GM18909 (cell line): ENCODE measurements around the gene RGS7BP.

Experiments
- ATAC-seq: cut with Tn5 transposase; IDR thresholded peaks from one replicate; pipeline ENCODE4 v1.9.1; 2021; ENCODE audit warnings: mild to moderate bottlenecking; ENCODE audit not compliant: unreplicated experiment, poor library complexity

The RGS7BP gene

GRCh38 chr5:64505769-64506566, at the start of gene RGS7BP:
TSS of gene RGS7BP (plus strand) at chr5:64506015. CDS start at chr5:64506625, 610 bp downstream.
- ATAC-seq, result peak; percentile 57

GRCh38 chr5:64457846-64458245, 48.0 kb upstream of the RGS7BP start:
- ATAC-seq, result no peak

- no peak for ATAC-seq
Observed at GRCh38 chr5:64458948-64459347, 46.9 kb upstream of the RGS7BP start.

DNA sequence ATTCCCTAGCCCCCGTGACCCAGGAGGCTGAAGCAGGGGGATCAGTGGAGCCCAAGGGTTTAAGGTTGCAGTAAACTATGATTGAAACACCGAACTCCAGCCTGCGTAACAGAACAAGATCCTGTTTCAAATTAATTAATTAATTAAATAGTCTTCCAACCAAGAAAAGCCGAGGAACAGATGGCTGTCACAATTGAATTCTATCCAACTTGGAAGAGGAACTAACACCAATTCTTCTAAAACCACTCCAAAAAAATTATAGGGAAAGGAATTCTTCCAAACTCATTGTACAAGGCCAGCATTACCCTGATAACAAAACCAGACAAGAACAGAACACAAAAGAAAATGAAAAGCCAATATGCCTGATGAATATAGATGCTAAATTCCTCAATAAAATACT, 43.4 kb upstream of the RGS7BP start:
- ATAC-seq, result no peak

DNA sequence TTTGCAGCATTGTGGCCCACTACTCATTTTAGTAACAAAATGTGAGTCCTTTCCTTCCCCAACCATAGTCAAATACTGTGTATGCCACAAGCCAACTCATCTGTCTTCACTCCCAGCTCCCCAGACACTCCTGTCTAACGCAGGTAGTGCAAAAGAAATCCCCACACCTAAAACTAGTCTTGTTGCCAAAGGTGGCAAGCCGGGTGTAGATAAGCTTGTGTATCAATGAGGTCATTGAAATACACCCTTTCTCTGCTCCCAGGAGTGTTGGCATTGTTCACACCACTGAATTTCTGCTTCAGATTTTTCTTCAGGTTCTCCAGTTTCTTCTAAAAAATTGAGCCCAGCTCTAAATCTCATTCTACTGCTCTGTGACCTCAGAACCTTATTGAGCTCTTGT, 19.7 kb upstream of the RGS7BP start:
- ATAC-seq, result no peak

GRCh38 chr5:64487283-64487682, 18.5 kb upstream of the RGS7BP start:
- no peak for ATAC-seq

GRCh38 chr5:64489857-64490256, 16.0 kb upstream of the RGS7BP start:
- no peak for ATAC-seq

DNA sequence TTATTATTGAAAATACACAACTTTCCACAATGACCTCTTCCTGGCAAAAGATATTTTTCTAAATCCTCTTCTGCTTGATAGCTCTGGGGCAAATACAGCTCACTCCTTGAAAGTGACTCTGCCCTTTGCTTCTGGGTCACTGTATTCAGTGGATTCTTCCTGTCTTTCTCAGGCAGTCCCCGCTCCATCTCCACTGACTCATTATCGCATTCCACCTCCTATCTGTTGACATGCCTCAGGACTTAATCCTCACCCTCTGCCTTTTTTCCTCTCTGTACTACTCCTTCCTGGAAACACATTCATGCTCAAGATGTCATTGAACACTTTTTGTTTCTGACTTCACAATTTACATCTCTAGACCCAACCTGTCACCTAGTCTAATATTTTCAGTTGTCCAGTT, 8.4 kb upstream of the RGS7BP start:
- ATAC-seq, result no peak

GRCh38 chr5:64502196-64502595, 3.6 kb upstream of the RGS7BP start:
- ATAC-seq, result no peak

DNA sequence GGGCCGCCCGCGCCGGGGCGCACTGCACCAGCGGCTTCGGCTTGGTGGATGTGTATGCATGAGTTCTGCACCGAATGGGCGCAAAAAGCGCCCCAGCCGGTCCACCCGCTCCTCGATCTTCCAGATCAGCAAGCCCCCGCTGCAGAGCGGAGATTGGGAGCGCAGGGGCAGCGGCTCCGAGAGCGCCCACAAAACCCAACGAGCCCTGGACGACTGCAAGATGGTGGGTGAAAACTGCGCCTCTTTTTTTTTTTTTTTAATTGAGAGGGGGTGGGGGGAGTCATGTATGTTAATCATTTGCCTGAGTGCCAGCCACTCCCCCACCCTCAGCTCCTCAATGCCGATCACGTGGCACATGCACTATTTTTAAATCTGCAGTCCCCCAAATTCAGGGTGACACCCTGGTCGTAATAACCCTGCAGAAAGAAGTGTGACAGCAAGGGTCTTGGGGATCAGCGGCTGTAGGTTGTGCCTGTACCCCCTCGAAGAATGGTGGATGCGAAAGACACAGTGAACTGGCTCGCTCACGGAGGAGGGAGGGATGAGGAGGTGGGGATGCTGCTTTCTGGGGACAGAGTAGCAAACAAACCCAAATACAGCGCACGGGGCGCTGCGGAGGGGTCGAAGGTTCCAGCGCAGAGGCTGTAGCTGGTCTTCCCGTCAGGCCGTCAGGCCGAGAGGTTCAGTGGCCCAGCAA, 900 bp downstream of the RGS7BP start:
- no peak for ATAC-seq

GRCh38 chr5:64507264-64507605, 1.4 kb downstream of the RGS7BP start:
- ATAC-seq, result no peak

- no peak for ATAC-seq
Observed at GRCh38 chr5:64509828-64510227, 4.0 kb downstream of the RGS7BP start.

GRCh38 chr5:64513492-64513891, 7.7 kb downstream of the RGS7BP start:
- ATAC-seq, result no peak

- no peak for ATAC-seq
Observed at GRCh38 chr5:64514612-64515011, 8.8 kb downstream of the RGS7BP start.

DNA sequence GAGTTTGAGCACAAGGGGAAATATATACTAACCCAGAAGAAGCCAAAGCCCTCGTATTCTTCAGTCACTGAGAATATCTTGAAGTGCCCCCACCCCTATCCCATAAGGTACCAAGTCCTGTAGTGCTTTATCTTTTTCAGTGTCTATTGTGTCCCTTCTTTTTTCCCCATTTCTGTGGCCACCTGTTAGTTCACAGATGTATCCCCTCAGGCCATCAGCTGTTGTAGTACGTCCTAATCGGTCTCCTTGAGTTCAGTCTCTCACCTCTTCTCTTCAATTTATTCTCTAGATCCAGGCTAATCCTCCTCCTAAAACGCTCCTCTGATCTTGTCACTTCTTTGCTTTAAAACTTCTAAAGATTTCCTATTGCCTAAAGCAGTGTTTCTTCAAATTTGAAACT, 10.4 kb downstream of the RGS7BP start:
- ATAC-seq, result no peak

- peak; percentile 91 for ATAC-seq
Observed at GRCh38 chr5:64518793-64519192, 13.0 kb downstream of the RGS7BP start.

DNA sequence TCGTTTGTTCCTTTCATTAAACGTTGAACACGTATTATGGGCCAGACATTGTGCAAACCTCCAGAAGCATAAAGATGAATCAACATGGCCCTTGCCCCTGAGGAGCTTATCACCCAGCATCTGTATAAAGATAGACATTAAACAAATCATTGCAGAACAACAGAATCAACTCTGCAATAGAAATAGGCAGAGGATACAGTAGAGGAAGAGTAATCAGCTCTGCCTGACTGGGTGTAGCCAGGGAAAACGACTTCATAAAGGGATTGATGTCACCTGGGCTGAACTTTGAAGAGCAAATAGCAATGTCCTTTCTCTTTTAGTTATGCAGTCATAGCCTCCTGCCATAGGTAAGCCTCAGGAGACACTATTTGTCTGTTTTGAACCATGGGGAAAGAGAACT, 13.4 kb downstream of the RGS7BP start:
- ATAC-seq, result no peak

- no peak for ATAC-seq
Observed at GRCh38 chr5:64526734-64527439, 21.1 kb downstream of the RGS7BP start.

- ATAC-seq, result no peak
Observed at GRCh38 chr5:64530076-64530475, 24.3 kb downstream of the RGS7BP start.

- ATAC-seq, result no peak
Observed at GRCh38 chr5:64532212-64532611, 26.4 kb downstream of the RGS7BP start.

- ATAC-seq, result no peak
Observed at GRCh38 chr5:64532657-64533056, 26.8 kb downstream of the RGS7BP start.
